ENCODE data around the gene PLEKHA8.

PLEKHA8 gene

GRCh38 chr7:30102281-30102680, 74.1 kb downstream of the PLEKHA8 start:
- Histone ChIP-seq H3K9ac (ENCODE audit: low read length) (no peak overlapping the region), H3K36me3 (ENCODE audit: control insufficient read depth, insufficient read depth, low read length) (peaks cover 3% of the 10 kb centered on the region; the same call in 1 of the 2 replicates), H3K4me1 (ENCODE audit: control insufficient read depth, insufficient read depth, low read length) (no peaks in the 10 kb centered on the region), H3K27ac (ENCODE audit: low read depth, low read length) (no peak overlapping the region), H3K4me3 (ENCODE audit: low read depth, low read length) (no peak overlapping the region), H3K9me3 (ENCODE audit: control insufficient read depth, insufficient read depth, low read depth, low read length) (peaks cover 14% of the 10 kb centered on the region), H3K27me3 (ENCODE audit: control insufficient read depth, insufficient read depth, low read length) (no peaks in the 10 kb centered on the region)

GRCh38 chr7:30104157-30104556, 75.9 kb downstream of the PLEKHA8 start:
- H3K27me3 ChIP-seq (ENCODE audit: control insufficient read depth, insufficient read depth, low read length) = no peaks in the 10 kb centered on the region
- H3K9ac ChIP-seq (ENCODE audit: low read length) = no peak overlapping the region
- H3K36me3 ChIP-seq (ENCODE audit: control insufficient read depth, insufficient read depth, low read length) = peaks cover 2% of the 10 kb centered on the region; the same call in 1 of the 2 replicates
- no peaks in the 10 kb centered on the region for H3K4me1 ChIP-seq (ENCODE audit: control insufficient read depth, insufficient read depth, low read length)
- H3K27ac ChIP-seq (ENCODE audit: low read depth, low read length) = no peak overlapping the region
- no peak overlapping the region for H3K4me3 ChIP-seq (ENCODE audit: low read depth, low read length)
- peaks cover 9% of the 10 kb centered on the region for H3K9me3 ChIP-seq (ENCODE audit: control insufficient read depth, insufficient read depth, low read depth, low read length)

- Histone ChIP-seq H3K4me3 (ENCODE audit: low read depth, low read length) (no peak overlapping the region), H3K4me1 (ENCODE audit: control insufficient read depth, insufficient read depth, low read length) (no peaks in the 10 kb centered on the region), H3K9ac (ENCODE audit: low read length) (no peak overlapping the region), H3K27ac (ENCODE audit: low read depth, low read length) (no peak overlapping the region), H3K27me3 (ENCODE audit: control insufficient read depth, insufficient read depth, low read length) (no peaks in the 10 kb centered on the region), H3K36me3 (ENCODE audit: control insufficient read depth, insufficient read depth, low read length) (no peaks in the 10 kb centered on the region), H3K9me3 (ENCODE audit: control insufficient read depth, insufficient read depth, low read depth, low read length) (peaks cover 9% of the 10 kb centered on the region; the same call in 1 of the 2 replicates)
Measured at GRCh38 chr7:30112103-30112713, 84.0 kb downstream of the PLEKHA8 start.

- Histone ChIP-seq H3K4me1 (ENCODE audit: control insufficient read depth, insufficient read depth, low read length) (no peaks in the 10 kb centered on the region), H3K27ac (ENCODE audit: low read depth, low read length) (no peak overlapping the region), H3K27me3 (ENCODE audit: control insufficient read depth, insufficient read depth, low read length) (no peaks in the 10 kb centered on the region), H3K9me3 (ENCODE audit: control insufficient read depth, insufficient read depth, low read depth, low read length) (peaks cover 9% of the 10 kb centered on the region; the same call in 1 of the 2 replicates), H3K4me3 (ENCODE audit: low read depth, low read length) (no peak overlapping the region), H3K9ac (ENCODE audit: low read length) (no peak overlapping the region), H3K36me3 (ENCODE audit: control insufficient read depth, insufficient read depth, low read length) (no peaks in the 10 kb centered on the region)
Measured at GRCh38 chr7:30113144-30113543, 84.9 kb downstream of the PLEKHA8 start.

GRCh38 chr7:30114536-30115238, 86.5 kb downstream of the PLEKHA8 start:
- H3K4me1 ChIP-seq (ENCODE audit: control insufficient read depth, insufficient read depth, low read length) = no peaks in the 10 kb centered on the region
- H3K9me3 ChIP-seq (ENCODE audit: control insufficient read depth, insufficient read depth, low read depth, low read length) = peaks cover 9% of the 10 kb centered on the region; the same call in 1 of the 2 replicates
- H3K4me3 ChIP-seq (ENCODE audit: low read depth, low read length) = no peak overlapping the region
- H3K27me3 ChIP-seq (ENCODE audit: control insufficient read depth, insufficient read depth, low read length) = no peaks in the 10 kb centered on the region
- H3K9ac ChIP-seq (ENCODE audit: low read length) = no peak overlapping the region
- no peak overlapping the region for H3K27ac ChIP-seq (ENCODE audit: low read depth, low read length)
- H3K36me3 ChIP-seq (ENCODE audit: control insufficient read depth, insufficient read depth, low read length) = no peaks in the 10 kb centered on the region

GRCh38 chr7:30115709-30116297, 87.6 kb downstream of the PLEKHA8 start:
- Histone ChIP-seq H3K27ac (ENCODE audit: low read depth, low read length) (no peak overlapping the region), H3K9ac (ENCODE audit: low read length) (no peak overlapping the region), H3K9me3 (ENCODE audit: control insufficient read depth, insufficient read depth, low read depth, low read length) (peaks cover 9% of the 10 kb centered on the region; the same call in 1 of the 2 replicates), H3K36me3 (ENCODE audit: control insufficient read depth, insufficient read depth, low read length) (no peaks in the 10 kb centered on the region), H3K4me3 (ENCODE audit: low read depth, low read length) (no peak overlapping the region), H3K4me1 (ENCODE audit: control insufficient read depth, insufficient read depth, low read length) (no peaks in the 10 kb centered on the region), H3K27me3 (ENCODE audit: control insufficient read depth, insufficient read depth, low read length) (no peaks in the 10 kb centered on the region)

GRCh38 chr7:30116771-30117170, 88.6 kb downstream of the PLEKHA8 start:
- Histone ChIP-seq H3K4me1 (ENCODE audit: control insufficient read depth, insufficient read depth, low read length) (no peaks in the 10 kb centered on the region), H3K27me3 (ENCODE audit: control insufficient read depth, insufficient read depth, low read length) (no peaks in the 10 kb centered on the region), H3K9ac (ENCODE audit: low read length) (no peak overlapping the region), H3K9me3 (ENCODE audit: control insufficient read depth, insufficient read depth, low read depth, low read length) (peaks cover 9% of the 10 kb centered on the region; the same call in 1 of the 2 replicates), H3K4me3 (ENCODE audit: low read depth, low read length) (no peak overlapping the region), H3K27ac (ENCODE audit: low read depth, low read length) (no peak overlapping the region), H3K36me3 (ENCODE audit: control insufficient read depth, insufficient read depth, low read length) (no peaks in the 10 kb centered on the region)

- peaks cover 8% of the 10 kb centered on the region; the same call in 1 of the 2 replicates for H3K9me3 ChIP-seq (ENCODE audit: control insufficient read depth, insufficient read depth, low read depth, low read length)
- H3K27me3 ChIP-seq (ENCODE audit: control insufficient read depth, insufficient read depth, low read length) = no peaks in the 10 kb centered on the region
- no peaks in the 10 kb centered on the region for H3K4me1 ChIP-seq (ENCODE audit: control insufficient read depth, insufficient read depth, low read length)
- no peak overlapping the region for H3K4me3 ChIP-seq (ENCODE audit: low read depth, low read length)
- no peak overlapping the region for H3K27ac ChIP-seq (ENCODE audit: low read depth, low read length)
- H3K9ac ChIP-seq (ENCODE audit: low read length) = no peak overlapping the region
- H3K36me3 ChIP-seq (ENCODE audit: control insufficient read depth, insufficient read depth, low read length) = no peaks in the 10 kb centered on the region
Measured at GRCh38 chr7:30117896-30118295, 89.7 kb downstream of the PLEKHA8 start.

- Histone ChIP-seq H3K4me1 (ENCODE audit: control insufficient read depth, insufficient read depth, low read length) (no peaks in the 10 kb centered on the region), H3K9me3 (ENCODE audit: control insufficient read depth, insufficient read depth, low read depth, low read length) (peaks cover 6% of the 10 kb centered on the region; the same call in 1 of the 2 replicates), H3K27me3 (ENCODE audit: control insufficient read depth, insufficient read depth, low read length) (no peaks in the 10 kb centered on the region), H3K4me3 (ENCODE audit: low read depth, low read length) (no peak overlapping the region), H3K36me3 (ENCODE audit: control insufficient read depth, insufficient read depth, low read length) (no peaks in the 10 kb centered on the region), H3K9ac (ENCODE audit: low read length) (no peak overlapping the region), H3K27ac (ENCODE audit: low read depth, low read length) (no peak overlapping the region)
Measured at GRCh38 chr7:30119890-30120577, 91.8 kb downstream of the PLEKHA8 start.

GRCh38 chr7:30133736-30134610, 105.8 kb downstream of the PLEKHA8 start:
- Histone ChIP-seq H3K27me3 (ENCODE audit: control insufficient read depth, insufficient read depth, low read length) (peaks cover 32% of the 10 kb centered on the region), H3K4me3 (ENCODE audit: low read depth, low read length) (peak overlapping the region; percentile 98), H3K9ac (ENCODE audit: low read length) (peak overlapping the region; percentile 14), H3K36me3 (ENCODE audit: control insufficient read depth, insufficient read depth, low read length) (no peaks in the 10 kb centered on the region), H3K27ac (ENCODE audit: low read depth, low read length) (no peak overlapping the region), H3K4me1 (ENCODE audit: control insufficient read depth, insufficient read depth, low read length) (peaks cover 6% of the 10 kb centered on the region; the same call in 1 of the 2 replicates), H3K9me3 (ENCODE audit: control insufficient read depth, insufficient read depth, low read depth, low read length) (no peaks in the 10 kb centered on the region)
